M059J (cell line): ENCODE results near the gene CYP4A22. TPM values are rescaled to one million over a fixed set of nuclear protein-coding genes. Genes with fewer than 3 reads are reported as not detected.
"Not testable (repeated sequence)": the region's sequence is repeated elsewhere in the genome, so short reads cannot be mapped to it uniquely, and the experiment has no call there.

Experiments used
- DNase-seq: peaks from one replicate; pipeline ENCODE4 v3.0.0-alpha.2; 2012; ENCODE audit warnings: low read depth
- total RNA-seq: library from RNA; depleted of rRNA; stranded (reverse); fragments of >200 nt; shearing (Covaris generic); gene quantifications from 2 replicates; pipeline ENCODE4 v1.2.3, GENCODE V29; 2014

Gene CYP4A22
- total RNA-seq, 1 experiment from 2014 or later: not detected

- DNase-seq: not testable (repeated sequence)
Observed at GRCh38 chr1:47157957-47158356, 20.7 kb downstream of the CYP4A22 start.

- DNase-seq: no peak
Observed at GRCh38 chr1:47160716-47161115, 23.5 kb downstream of the CYP4A22 start.

GRCh38 chr1:47161298-47162040, 24.2 kb downstream of the CYP4A22 start:
- DNase-seq: no peak

DNA sequence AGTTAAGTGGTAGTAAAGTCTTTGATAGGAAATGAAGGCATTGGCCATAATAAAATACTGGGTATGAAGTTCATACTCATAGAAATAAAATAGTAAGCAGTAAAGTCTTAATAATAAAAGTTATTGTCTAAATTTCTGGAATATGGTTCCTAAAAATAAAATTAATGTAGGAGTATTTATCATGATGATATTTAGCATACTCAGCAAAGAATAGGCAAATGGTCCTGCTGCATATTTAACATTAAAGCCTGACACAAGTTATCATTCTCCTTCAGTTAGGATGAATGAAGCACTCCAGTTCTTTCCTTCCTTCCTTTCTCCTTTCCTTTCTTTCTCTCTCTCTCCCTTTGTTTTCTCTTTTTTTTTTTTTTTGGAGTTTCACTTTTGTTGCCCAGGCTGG, 27.3 kb downstream of the CYP4A22 start:
- no peak for DNase-seq

DNA sequence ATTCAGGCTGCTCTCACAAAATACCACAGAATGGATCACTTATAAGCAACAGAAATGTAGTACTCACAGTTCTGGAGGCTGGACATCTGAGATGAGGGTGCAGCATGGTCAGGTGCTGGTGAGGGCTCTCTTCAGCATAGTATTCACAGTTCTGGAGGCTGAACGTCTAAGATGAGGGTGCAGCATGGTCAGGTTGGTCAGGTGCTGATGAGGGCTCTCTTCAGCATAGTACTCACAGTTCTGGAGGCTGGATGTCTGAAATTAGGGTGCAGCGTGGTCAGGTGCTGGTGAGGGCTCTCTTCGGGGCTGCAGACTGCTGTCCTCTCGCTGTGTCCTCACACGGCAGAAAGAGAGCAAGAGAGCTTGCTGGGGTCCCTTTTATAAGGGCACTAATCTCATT, 35.5 kb downstream of the CYP4A22 start:
- no peak for DNase-seq

DNA sequence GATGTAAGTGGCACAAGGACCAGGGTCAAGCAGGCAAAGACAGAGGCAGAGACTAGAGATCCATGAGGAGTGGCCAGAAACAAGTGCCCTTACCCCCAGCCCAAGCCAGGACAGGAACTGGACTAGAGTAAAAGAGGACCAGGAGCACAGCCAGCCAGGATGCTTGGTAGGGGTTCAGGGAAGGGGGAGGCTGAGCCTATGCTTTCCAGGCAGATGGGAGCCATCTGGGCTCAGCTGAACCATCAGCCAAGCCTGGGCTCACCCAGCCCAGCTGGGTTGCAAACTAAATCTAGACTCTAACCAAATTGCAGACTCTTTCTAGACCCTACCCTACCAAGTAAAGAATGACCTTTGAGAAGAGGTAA, 37.4 kb downstream of the CYP4A22 start:
- DNase-seq: no peak

- peak; percentile 59 for DNase-seq
Observed at GRCh38 chr1:47175227-47175934, 38.1 kb downstream of the CYP4A22 start.

GRCh38 chr1:47178020-47178419, 40.8 kb downstream of the CYP4A22 start:
- no peak for DNase-seq

DNA sequence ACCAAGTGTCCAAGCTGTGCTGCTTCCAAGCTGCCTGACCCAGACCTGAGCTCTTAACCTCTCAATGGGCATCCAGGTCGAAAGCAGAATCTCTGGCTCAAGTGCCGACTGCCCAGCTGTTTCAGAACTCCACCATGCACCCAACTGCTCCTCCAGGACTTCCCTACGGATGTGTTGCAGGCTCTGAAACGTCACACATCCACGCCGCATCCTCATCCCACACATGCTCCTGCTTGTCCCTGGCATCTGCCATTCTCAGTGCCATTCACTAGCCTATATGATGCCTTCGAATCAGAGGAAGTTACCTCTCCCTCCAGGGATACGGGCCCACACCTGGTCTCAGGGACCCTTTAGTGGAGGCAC, 41.4 kb downstream of the CYP4A22 start:
- DNase-seq: no peak

DNA sequence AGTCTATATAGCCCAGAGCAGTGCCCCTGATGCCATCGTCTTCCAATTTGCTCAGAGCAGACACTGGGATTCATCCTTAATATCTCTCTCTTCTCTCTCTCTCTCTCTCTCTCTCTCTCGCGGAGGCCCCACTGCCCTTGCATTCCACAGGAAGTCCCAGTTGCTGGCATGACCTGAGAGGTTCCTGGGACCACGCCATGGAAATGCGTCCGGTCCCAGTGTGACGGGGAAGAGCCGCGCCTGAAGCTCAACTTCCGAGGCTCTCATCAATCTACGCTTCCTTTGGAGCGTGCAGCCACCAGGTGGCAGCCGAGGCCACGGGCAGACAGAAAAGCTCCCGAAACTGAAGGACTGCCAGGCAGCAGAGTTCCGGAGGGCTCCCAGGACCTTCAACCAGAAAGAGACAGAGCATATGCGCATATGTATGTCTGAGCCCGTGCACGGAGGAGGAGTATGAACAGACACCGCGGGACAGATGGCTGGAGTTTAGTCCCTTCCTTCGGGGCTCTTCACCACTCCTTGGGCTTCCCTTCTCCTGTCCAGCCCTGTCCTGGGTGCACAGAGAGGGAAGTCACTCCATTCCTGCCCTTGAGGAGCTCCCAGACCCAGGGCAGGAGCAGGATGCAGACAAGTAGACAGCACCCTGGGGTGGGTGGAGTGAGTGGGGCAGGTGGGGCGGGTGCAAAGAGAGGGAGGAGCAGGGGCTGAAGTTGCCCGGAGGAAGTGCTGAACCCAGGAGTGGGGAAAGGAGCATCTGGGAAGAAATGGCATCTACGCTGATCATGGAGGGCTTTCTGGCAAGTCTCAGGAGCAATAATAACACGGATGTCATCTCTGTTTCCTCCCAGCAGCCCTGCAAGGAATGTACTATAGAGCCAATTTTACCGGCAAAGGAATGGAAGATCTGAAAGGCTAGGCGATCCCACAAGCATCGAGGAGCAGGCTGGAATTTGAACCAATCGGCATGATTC, 42.1 kb downstream of the CYP4A22 start:
- DNase-seq: peak; percentile 92

DNA sequence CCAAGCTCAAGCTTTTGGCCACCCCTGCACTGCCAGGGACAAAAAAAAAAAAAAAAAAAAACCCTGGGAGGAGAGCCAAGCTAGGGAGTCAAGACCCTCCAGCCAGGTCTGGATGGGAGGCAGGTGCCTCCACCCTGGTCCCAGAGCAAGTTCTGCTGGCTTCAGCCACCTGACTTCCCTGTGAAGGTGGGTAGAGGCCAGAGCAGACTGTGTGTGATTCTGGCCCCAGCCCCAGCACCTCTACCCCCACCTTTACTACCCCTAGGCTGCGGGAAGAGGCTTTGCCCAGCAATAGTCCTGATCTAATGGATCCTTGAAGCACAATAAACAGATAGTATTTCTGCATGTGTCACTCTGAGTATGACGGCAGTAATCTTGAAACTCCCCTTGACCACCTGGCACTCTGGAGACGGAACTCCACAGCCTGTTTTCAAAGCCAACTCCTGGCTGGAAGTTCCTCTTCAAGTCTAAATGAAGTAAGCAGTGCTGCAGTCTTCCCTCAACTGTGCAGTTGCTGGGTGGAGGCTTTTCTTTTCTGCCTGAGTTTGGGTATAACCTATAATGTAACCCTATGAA, 42.8 kb downstream of the CYP4A22 start:
- DNase-seq: no peak

DNA sequence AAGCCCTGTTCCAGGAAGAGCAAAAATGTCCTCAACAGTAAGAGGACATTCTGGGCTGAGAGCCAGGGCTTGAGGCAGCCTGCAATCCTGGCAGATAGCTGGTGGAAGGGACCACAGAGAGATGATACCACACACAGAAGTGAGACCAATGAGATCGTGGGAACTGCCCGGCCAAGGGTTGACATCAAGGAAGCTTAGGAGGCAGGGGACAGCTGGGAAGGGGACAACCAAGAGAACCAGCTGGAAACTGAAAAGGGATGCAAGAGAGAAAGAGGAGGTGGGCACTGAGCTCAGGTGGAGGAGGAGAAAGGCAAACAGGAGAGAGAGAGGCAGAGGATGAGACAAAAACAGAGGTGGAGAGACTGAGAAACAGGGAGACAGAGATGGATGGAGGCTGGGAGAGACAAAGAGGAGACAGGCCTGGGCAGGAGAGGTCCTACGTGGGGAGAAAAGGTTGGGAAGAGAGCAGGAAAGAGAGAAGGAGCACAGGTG, 43.4 kb downstream of the CYP4A22 start:
- DNase-seq: peak; percentile 29

GRCh38 chr1:47181095-47181954, 44.1 kb downstream of the CYP4A22 start:
- DNase-seq: no peak

GRCh38 chr1:47181955-47182675, 44.9 kb downstream of the CYP4A22 start:
- DNase-seq: peak; percentile 64

- no peak for DNase-seq
Observed at GRCh38 chr1:47182676-47183235, 45.5 kb downstream of the CYP4A22 start.

- DNase-seq: no peak
Observed at GRCh38 chr1:47183308-47184089, 46.3 kb downstream of the CYP4A22 start.

GRCh38 chr1:47184090-47184821, 47.0 kb downstream of the CYP4A22 start:
- DNase-seq: peak; percentile 34
